ENCODE measurements around the gene DCTD.

The DCTD gene

GRCh38 chr4:182955411-182955810 lies 38.2 kb upstream of the DCTD start:
- H3K9ac ChIP-seq (ENCODE audit: low read length): no peak overlapping the region

GRCh38 chr4:182944484-182945213 lies 27.5 kb upstream of the DCTD start:
- TF ChIP-seq CTCF (IDR thresholded peaks at IDR 0.05; ENCODE audit: insufficient read depth, low read length, poor library complexity, severe bottlenecking) (no peak), EZH2phosphoT487 (conservative IDR thresholded peaks at IDR 0.05; ENCODE audit: low read length) (no peak)

More at GRCh38 chr4:182955411-182955810, 38.2 kb upstream of the DCTD start:
- Histone ChIP-seq H3K27me3 (ENCODE audit: low read length) (no peaks in the 10 kb centered on the region), H3K27ac (ENCODE audit: low read depth, low read length) (no peak overlapping the region), H3F3A (ENCODE audit: insufficient read depth) (no peaks in the 10 kb centered on the region), H4K20me1 (ENCODE audit: low read depth, low read length) (no peaks in the 10 kb centered on the region), H3K36me3 (ENCODE audit: low read length) (no peaks in the 10 kb centered on the region), H3K79me2 (ENCODE audit: insufficient read depth, low read length) (no peaks in the 10 kb centered on the region), H3K9me3 (ENCODE audit: insufficient read depth, low read length) (no peaks in the 10 kb centered on the region), H3K4me3 (ENCODE audit: insufficient read depth, low read length, poor library complexity, severe bottlenecking) (no peak overlapping the region), H3K9me2 (replicated peaks; ENCODE audit: insufficient read depth, low read length) (no peaks in the 10 kb centered on the region), H3K4me2 (ENCODE audit: low read depth, low read length, poor library complexity, severe bottlenecking) (no peak overlapping the region), H2AFZ (ENCODE audit: low read depth, low read length, severe bottlenecking) (no peak overlapping the region)
- TF ChIP-seq CTCF (IDR thresholded peaks at IDR 0.05; ENCODE audit: insufficient read depth, low read length, poor library complexity, severe bottlenecking) (no peak), EZH2phosphoT487 (conservative IDR thresholded peaks at IDR 0.05; ENCODE audit: low read length) (no peak)

GRCh38 chr4:182939680-182940079 lies 22.5 kb upstream of the DCTD start:
- Histone ChIP-seq H3K79me2 (ENCODE audit: insufficient read depth, low read length) (no peaks in the 10 kb centered on the region), H4K20me1 (ENCODE audit: low read depth, low read length) (no peaks in the 10 kb centered on the region), H3K9me3 (ENCODE audit: insufficient read depth, low read length) (no peaks in the 10 kb centered on the region), H3K4me2 (ENCODE audit: low read depth, low read length, poor library complexity, severe bottlenecking) (no peak overlapping the region), H2AFZ (ENCODE audit: low read depth, low read length, severe bottlenecking) (no peak overlapping the region), H3K9ac (ENCODE audit: low read length) (no peak overlapping the region), H3F3A (ENCODE audit: insufficient read depth) (no peaks in the 10 kb centered on the region), H3K27me3 (ENCODE audit: low read length) (no peaks in the 10 kb centered on the region), H3K27ac (ENCODE audit: low read depth, low read length) (no peak overlapping the region), H3K9me2 (replicated peaks; ENCODE audit: insufficient read depth, low read length) (no peaks in the 10 kb centered on the region), H3K4me3 (ENCODE audit: insufficient read depth, low read length, poor library complexity, severe bottlenecking) (no peak overlapping the region), H3K36me3 (ENCODE audit: low read length) (no peaks in the 10 kb centered on the region)
- no peak for TF ChIP-seq CTCF (IDR thresholded peaks at IDR 0.05; ENCODE audit: insufficient read depth, low read length, poor library complexity, severe bottlenecking)
- no peak for TF ChIP-seq EZH2phosphoT487 (conservative IDR thresholded peaks at IDR 0.05; ENCODE audit: low read length)

More at GRCh38 chr4:182944484-182945213, 27.5 kb upstream of the DCTD start:
- H3K9me2 ChIP-seq (replicated peaks; ENCODE audit: insufficient read depth, low read length): no peaks in the 10 kb centered on the region
- H3K4me3 ChIP-seq (ENCODE audit: insufficient read depth, low read length, poor library complexity, severe bottlenecking): no peak overlapping the region
- H3K9me3 ChIP-seq (ENCODE audit: insufficient read depth, low read length): no peaks in the 10 kb centered on the region
- H3K9ac ChIP-seq (ENCODE audit: low read length): no peak overlapping the region
- H3K79me2 ChIP-seq (ENCODE audit: insufficient read depth, low read length): no peaks in the 10 kb centered on the region
- no peak overlapping the region for H3K27ac ChIP-seq (ENCODE audit: low read depth, low read length)
- no peak overlapping the region for H3K4me2 ChIP-seq (ENCODE audit: low read depth, low read length, poor library complexity, severe bottlenecking)
- H4K20me1 ChIP-seq (ENCODE audit: low read depth, low read length): no peaks in the 10 kb centered on the region
- H3K27me3 ChIP-seq (ENCODE audit: low read length): no peaks in the 10 kb centered on the region
- no peak overlapping the region for H2AFZ ChIP-seq (ENCODE audit: low read depth, low read length, severe bottlenecking)
- no peaks in the 10 kb centered on the region for H3K36me3 ChIP-seq (ENCODE audit: low read length)
- no peaks in the 10 kb centered on the region for H3F3A ChIP-seq (ENCODE audit: insufficient read depth)

Measured in SU-DHL-6 (cell line).